ENCODE data around the gene LRP1-AS.

GRCh38 chr12:57195186-57195585 is 47.8 kb upstream of the LRP1-AS start:
- no peak for TF ChIP-seq CTCF (IDR thresholded peaks at IDR 0.05; ENCODE audit: poor library complexity)
- no peak for TF ChIP-seq EZH2phosphoT487 (IDR thresholded peaks at IDR 0.05; ENCODE audit: low read depth, severe bottlenecking, unreplicated experiment)
- TF ChIP-seq EZH2 (IDR thresholded peaks at IDR 0.05; ENCODE audit: borderline replicate concordance): no peak

All from hepatocyte (in vitro differentiated cells).